SK-N-MC (cell line): Measurements from ENCODE around the gene B4GALT6.

ENCODE experiments used
- DNase-seq: peaks from one replicate; pipeline ENCODE4 v3.0.0-alpha.2; 2011; ENCODE audit warnings: low read depth, low spot score
- H3K27ac ChIP-seq: fragments of 200-600 bp; sonication (generic); 2 replicates; pipeline ENCODE4 v1.5.1; 2016; ENCODE audit warnings: mixed run types
- H3K36me3 ChIP-seq: fragments of 200-600 bp; sonication (generic); 2 replicates; pipeline ENCODE4 v1.6.1; 2017; ENCODE audit warnings: antibody characterized with exemption, low read length, mixed read lengths; ENCODE audit not compliant: insufficient read depth
- H3K4me3 ChIP-seq: fragments of 200-600 bp; sonication (generic); 2 replicates; pipeline ENCODE4 v1.5.1; 2016
- H3K9ac ChIP-seq: fragments of 200-600 bp; sonication (generic); 2 replicates; pipeline ENCODE4 v1.8.0; 2017; ENCODE audit warnings: mixed run types, mixed read lengths; ENCODE audit not compliant: insufficient read length
- H3K9me3 ChIP-seq: fragments of 200-600 bp; sonication (generic); 2 replicates; pipeline ENCODE4 v1.6.1; 2017; ENCODE audit warnings: low read depth, mild to moderate bottlenecking, antibody characterized with exemption, low read length, moderate library complexity, mixed read lengths
- EZH2 ChIP-seq: fragments of 200-600 bp; sonication (generic); IDR thresholded peaks from one replicate; pipeline ENCODE4 v1.6.1; 2017; ENCODE audit warnings: antibody characterized with exemption
- FOXP2 ChIP-seq: optimal IDR thresholded peaks from 2 replicates; pipeline ENCODE3; 2011; ENCODE audit warnings: mild to moderate bottlenecking, moderate library complexity; ENCODE audit not compliant: insufficient read depth; ENCODE audit errors: extremely low read length, control extremely low read depth
- POLR2AphosphoS5 ChIP-seq: IDR thresholded peaks from 2 replicates; pipeline ENCODE4 v1.6.1; 2012; ENCODE audit warnings: mild to moderate bottlenecking, low read depth, low read length, borderline replicate concordance

Gene B4GALT6

DNA sequence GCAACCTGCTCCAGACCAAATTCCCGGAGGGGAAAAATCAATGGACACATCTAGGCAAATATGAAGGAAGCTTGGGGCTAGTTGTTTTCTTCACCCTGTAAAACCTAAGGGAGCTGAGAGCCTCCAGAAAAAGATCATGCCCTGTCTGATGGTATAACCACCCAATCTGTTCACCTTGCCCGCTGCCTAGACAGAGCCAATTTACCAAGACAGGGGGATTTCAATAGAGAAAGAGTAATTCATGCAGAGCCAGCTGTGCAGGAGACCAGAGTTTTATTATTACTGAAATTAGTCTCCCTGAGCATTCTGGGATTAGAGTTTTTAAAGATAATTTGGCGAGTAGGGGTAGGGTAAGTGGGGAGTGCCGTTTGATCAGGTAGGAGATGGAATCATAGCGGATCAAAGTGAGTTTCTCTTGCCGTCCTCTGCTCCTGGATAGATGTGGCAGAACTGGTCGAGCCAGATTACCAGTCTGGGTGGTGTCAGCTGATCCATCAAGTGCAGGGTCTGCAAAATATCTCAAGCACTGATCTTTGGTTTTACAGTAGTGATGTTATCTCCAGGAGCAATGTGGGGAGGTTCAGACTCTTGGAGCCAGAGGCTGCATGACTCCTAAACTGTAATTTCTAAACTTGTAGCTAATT lies 35.1 kb upstream of the B4GALT6 start:
- Histone ChIP-seq H3K9me3 (no peaks in the 10 kb centered on the region), H3K27ac (no peak overlapping the region)
- TF ChIP-seq EZH2 (no peak), FOXP2 (no peak), POLR2AphosphoS5 (no peak)

DNA sequence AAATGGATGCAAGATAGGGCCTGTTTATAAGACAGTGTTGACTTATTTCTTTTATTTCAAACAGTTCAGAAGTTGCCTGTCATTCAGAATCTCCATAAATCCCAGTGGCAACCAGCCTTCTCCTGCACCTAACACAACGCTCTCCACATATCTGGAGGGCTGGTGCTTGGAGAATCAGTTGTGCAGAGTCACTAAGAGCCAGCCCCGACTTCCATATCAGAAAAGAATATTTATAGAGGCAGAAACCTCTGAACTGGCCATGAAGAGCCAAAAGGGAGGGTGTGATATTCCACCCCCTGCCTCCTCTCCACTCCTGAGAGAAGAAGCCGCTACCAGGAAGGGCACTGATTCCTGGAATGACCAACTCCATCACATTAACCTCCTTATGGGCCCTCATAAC lies 34.0 kb upstream of the B4GALT6 start:
- H3K36me3 ChIP-seq, result no peaks in the 10 kb centered on the region
- no peak overlapping the region for H3K27ac ChIP-seq
- no peak overlapping the region for H3K9ac ChIP-seq
- no peak for TF ChIP-seq EZH2
- no peak for TF ChIP-seq POLR2AphosphoS5
- TF ChIP-seq FOXP2, result no peak
- DNase-seq, result no peak
- no peak overlapping the region for H3K4me3 ChIP-seq
- H3K9me3 ChIP-seq, result no peaks in the 10 kb centered on the region

More for the DNA sequence above, 35.1 kb upstream of the B4GALT6 start:
- Histone ChIP-seq H3K36me3 (no peaks in the 10 kb centered on the region), H3K4me3 (no peak overlapping the region), H3K9ac (no peak overlapping the region)
- DNase-seq, result no peak

DNA sequence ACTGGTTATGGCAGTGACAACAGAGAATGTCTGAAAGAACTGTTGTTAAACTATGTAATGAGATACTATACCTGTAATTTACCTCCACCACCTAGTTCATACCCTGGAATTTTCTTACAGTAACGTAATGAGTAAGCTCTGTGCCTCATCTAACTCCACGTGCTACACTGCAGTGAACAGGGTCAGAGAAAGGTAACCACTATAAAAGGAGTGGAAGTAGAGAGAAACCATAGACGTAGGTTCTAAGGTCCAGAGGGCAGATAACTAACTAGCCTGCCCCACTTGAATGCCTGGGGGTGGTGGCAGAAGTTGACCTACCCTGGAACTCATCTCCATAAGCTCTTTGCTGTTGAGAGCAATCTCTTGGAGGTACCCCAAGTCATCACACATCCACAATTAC lies 32.0 kb upstream of the B4GALT6 start:
- H3K9me3 ChIP-seq, result no peaks in the 10 kb centered on the region
- no peak overlapping the region for H3K27ac ChIP-seq
- no peak overlapping the region for H3K4me3 ChIP-seq
- no peak overlapping the region for H3K9ac ChIP-seq
- no peak for DNase-seq
- no peak for TF ChIP-seq FOXP2
- no peak for TF ChIP-seq EZH2
- TF ChIP-seq POLR2AphosphoS5, result no peak
- no peaks in the 10 kb centered on the region for H3K36me3 ChIP-seq

DNA sequence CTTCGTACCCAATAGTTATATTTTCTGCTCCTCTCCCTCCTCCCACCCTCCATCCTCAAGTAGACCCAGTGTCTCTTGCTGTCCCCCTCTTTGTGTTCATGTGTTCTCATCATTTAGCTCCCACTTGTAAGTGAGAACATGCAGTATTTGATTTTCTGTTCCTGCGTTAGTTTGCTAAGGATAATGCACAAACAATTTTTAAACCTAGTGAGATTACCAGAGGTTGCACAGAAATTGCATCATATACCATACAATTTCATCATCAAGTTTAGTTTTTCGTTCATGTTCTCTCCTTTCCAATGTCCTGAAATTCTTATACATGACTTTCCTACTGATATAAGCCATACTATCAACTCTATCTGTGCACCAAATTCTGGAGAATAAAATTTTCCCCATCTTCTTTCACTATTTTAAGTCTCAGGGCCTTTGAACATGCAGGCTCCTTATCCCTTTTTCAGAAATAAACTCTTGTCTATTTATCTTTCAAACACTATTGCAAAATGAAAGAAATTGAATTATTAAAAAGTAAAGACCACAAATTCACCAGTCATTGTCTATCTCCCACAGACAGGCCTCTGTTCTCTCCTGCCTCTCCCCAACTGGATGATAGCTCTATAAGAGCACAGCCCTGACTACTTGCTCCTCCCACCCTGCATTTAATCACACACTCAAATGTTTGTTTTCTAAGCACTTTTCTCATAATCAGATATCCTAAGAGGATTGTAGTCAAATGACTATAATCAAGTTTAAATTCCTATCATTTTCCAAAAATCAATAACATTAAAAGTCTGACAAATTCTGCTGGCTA lies 27.2 kb upstream of the B4GALT6 start:
- no peak for DNase-seq

GRCh38 chr18:31710826-31711225 lies 26.4 kb upstream of the B4GALT6 start:
- no peak for TF ChIP-seq FOXP2
- no peak for TF ChIP-seq POLR2AphosphoS5
- no peak for TF ChIP-seq EZH2
- no peak for DNase-seq
- no peak overlapping the region for H3K9ac ChIP-seq
- no peak overlapping the region for H3K27ac ChIP-seq
- no peak overlapping the region for H3K4me3 ChIP-seq
- no peaks in the 10 kb centered on the region for H3K9me3 ChIP-seq
- H3K36me3 ChIP-seq, result no peaks in the 10 kb centered on the region

More for the DNA sequence above, 27.2 kb upstream of the B4GALT6 start:
- Histone ChIP-seq H3K36me3 (no peaks in the 10 kb centered on the region), H3K4me3 (no peak overlapping the region), H3K9ac (no peak overlapping the region), H3K9me3 (no peaks in the 10 kb centered on the region), H3K27ac (no peak overlapping the region)
- TF ChIP-seq EZH2 (no peak), FOXP2 (no peak), POLR2AphosphoS5 (no peak)

GRCh38 chr18:31707815-31708214 lies 23.4 kb upstream of the B4GALT6 start:
- DNase-seq, result no peak
- H3K9me3 ChIP-seq, result no peaks in the 10 kb centered on the region
- no peak for TF ChIP-seq POLR2AphosphoS5
- TF ChIP-seq EZH2, result no peak

DNA sequence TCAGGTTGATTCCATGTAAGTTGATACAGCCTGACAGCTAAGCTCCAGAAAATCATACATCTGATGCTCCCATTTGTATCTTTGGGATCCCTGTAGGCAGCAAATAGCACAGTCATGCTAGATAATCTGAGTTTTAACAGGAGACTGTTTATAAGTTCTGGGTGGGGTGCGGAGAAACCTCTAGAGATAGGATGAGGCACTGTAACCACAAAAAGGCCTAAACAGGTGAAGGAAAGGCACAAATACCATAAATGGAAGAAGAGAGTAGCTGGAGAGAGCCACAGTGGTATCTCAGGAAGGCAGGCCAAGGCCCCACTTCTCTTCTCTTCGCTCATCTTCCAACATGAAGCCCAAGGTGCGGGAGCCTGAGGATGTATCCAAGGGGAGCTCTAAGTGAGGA lies 18.1 kb upstream of the B4GALT6 start:
- TF ChIP-seq FOXP2 (no peak), EZH2 (no peak), POLR2AphosphoS5 (no peak)
- Histone ChIP-seq H3K27ac (no peak overlapping the region), H3K36me3 (no peaks in the 10 kb centered on the region), H3K9me3 (no peaks in the 10 kb centered on the region), H3K9ac (no peak overlapping the region), H3K4me3 (no peak overlapping the region)
- DNase-seq, result no peak

More at GRCh38 chr18:31707815-31708214, 23.4 kb upstream of the B4GALT6 start:
- Histone ChIP-seq H3K9ac (no peak overlapping the region), H3K4me3 (no peak overlapping the region), H3K27ac (no peak overlapping the region), H3K36me3 (no peaks in the 10 kb centered on the region)

- TF ChIP-seq POLR2AphosphoS5 (no peak), FOXP2 (no peak), EZH2 (no peak)
- no peaks in the 10 kb centered on the region for H3K36me3 ChIP-seq
- DNase-seq, result no peak
- H3K27ac ChIP-seq, result no peak overlapping the region
- no peak overlapping the region for H3K4me3 ChIP-seq
- H3K9ac ChIP-seq, result no peak overlapping the region
- no peaks in the 10 kb centered on the region for H3K9me3 ChIP-seq
Observed at GRCh38 chr18:31701744-31702143, 17.4 kb upstream of the B4GALT6 start.

DNA sequence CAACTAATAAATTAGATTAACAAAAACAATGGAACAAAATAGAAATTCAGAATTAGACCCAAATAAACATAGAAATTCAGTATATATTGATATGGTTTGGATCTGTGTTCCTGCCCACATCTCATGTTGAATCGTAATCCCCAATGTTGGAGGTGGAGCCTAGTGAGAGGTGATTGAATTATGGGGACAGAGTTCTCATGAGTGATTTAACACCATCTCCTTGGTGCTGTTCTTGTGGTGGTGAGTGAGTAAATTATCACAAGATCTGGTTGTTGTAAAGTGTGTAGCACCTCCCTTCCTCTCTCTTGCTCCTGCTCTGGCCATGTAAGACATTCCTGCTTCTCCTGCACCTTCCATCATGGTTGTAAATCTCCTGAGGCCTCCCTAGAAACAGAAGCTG lies 16.6 kb upstream of the B4GALT6 start:
- DNase-seq, result no peak
- Histone ChIP-seq H3K9me3 (no peaks in the 10 kb centered on the region), H3K4me3 (no peak overlapping the region), H3K36me3 (no peaks in the 10 kb centered on the region), H3K27ac (no peak overlapping the region), H3K9ac (no peak overlapping the region)
- no peak for TF ChIP-seq FOXP2
- no peak for TF ChIP-seq POLR2AphosphoS5
- TF ChIP-seq EZH2, result no peak
